ENCODE results near the gene ZNF823. TPM values are rescaled to one million over a fixed set of nuclear protein-coding genes. Genes with fewer than 3 reads are reported as not detected.

The ZNF823 gene
- total and polyA plus RNA-seq, 2 of the 4 experiments (the other 2 are of a cell fraction): 2.2 to 9.3 TPM

DNA sequence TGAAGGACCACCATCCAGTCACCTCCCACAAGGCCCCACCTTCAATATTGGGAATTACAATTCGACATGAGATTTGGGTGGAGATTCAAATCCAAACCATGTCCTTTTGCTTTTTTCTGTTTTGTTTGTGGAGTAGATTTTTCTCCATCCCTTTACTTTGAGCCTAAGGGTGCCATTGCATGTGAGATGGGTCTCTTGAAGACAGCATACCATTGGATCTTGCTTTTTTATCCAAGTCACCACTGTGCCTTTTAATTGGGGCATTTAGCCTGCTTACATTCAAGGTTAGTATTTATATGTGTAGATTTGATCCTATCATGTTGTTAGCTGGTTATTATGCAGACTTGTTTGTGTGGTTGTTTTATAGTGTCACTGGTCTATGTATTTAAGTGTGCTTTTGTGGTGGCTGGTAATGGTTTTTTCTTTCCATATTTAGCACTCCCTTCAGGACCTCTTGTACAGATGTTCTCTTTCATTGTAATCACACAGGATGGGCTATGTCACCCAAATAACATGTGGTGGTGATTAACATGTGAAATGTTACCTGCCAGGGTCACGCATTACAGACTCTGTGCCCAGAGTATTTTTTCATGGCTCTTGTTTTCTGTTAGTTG lies 58.0 kb downstream of the ZNF823 start:
- Histone ChIP-seq H3K79me1 (ENCODE audit: low read depth in 1 of 2, low read length in 2 of 2) (no peaks in the 10 kb centered on the region), H3K14ac (replicated peaks; ENCODE audit: low read depth, low read length) (no peak overlapping the region), H2AK5ac (ENCODE audit: low read depth, low read length) (no peak overlapping the region), H4K5ac (ENCODE audit: low read depth, low read length) (no peak overlapping the region), H3K9ac (ENCODE audit: low read depth, low read length) (no peak overlapping the region), H3K9me3 (ENCODE audit: control insufficient read depth, insufficient read depth, low read length) (peaks cover 43% of the 10 kb centered on the region), H3K18ac (ENCODE audit: low read depth, low read length) (no peak overlapping the region), H4K8ac (ENCODE audit: low read depth in 2 of 2, low read length in 2 of 2) (no peak overlapping the region), H3K4ac (ENCODE audit: low read depth, low read length) (no peak overlapping the region), H3K4me2 (ENCODE audit: low read depth, low read length) (no peak overlapping the region), H2BK20ac (ENCODE audit: low read depth, low read length) (no peak overlapping the region), H2BK120ac (ENCODE audit: low read depth, low read length) (no peak overlapping the region), H2AK9ac (replicated peaks; ENCODE audit: low read depth, low read length, poor library complexity) (no peak overlapping the region), H3K56ac (ENCODE audit: extremely low read depth, insufficient read depth, low read length) (no peak overlapping the region), H3K23ac (ENCODE audit: low read depth, low read length) (no peak overlapping the region), H3K36me3 (ENCODE audit: control insufficient read depth, insufficient read depth, low read length) (no peaks in the 10 kb centered on the region), H4K20me1 (ENCODE audit: insufficient read depth, low read length) (no peaks in the 10 kb centered on the region), H3K4me1 (ENCODE audit: control insufficient read depth, insufficient read depth, low read length) (no peaks in the 10 kb centered on the region), H2BK15ac (ENCODE audit: low read depth, low read length) (no peak overlapping the region), H3K27ac (ENCODE audit: insufficient read depth, low read length) (no peak overlapping the region), H4K91ac (ENCODE audit: insufficient read depth, low read depth, low read length) (no peak overlapping the region), H3K4me3 (ENCODE audit: insufficient read depth, low read depth, low read length) (no peak overlapping the region), H2AFZ (replicated peaks; ENCODE audit: low read length, poor library complexity) (no peak overlapping the region), H2BK5ac (ENCODE audit: low read depth, low read length, poor library complexity, severe bottlenecking) (no peak overlapping the region), H3K9me1 (ENCODE audit: insufficient read depth, low read length) (no peaks in the 10 kb centered on the region), H3K27me3 (ENCODE audit: control insufficient read depth, insufficient read depth, low read length) (no peaks in the 10 kb centered on the region)
- no CpG with 5 or more reads among the region's 2 CpGs for WGBS, 2 experiments (ENCODE audit: extremely low coverage in 2 of 2, insufficient read length in 1 of 2)
- in situ Hi-C loops (cut with MboI; ENCODE audit: low sequenced_read_pairs): no loop called here
- intact Hi-C loops (cut with micrococcal nuclease): no loop called here
- no TSS peak for BruUV-seq (replicated peaks)
- no peak for ATAC-seq (ENCODE audit: low read depth)
- dilution Hi-C loops (cut with HindIII; ENCODE audit: low sequenced_read_pairs, unreplicated experiment): no loop called here
- CTCF ChIA-PET: no interaction called here
- TF ChIP-seq POLR2A (IDR thresholded peaks at IDR 0.05; ENCODE audit: low read depth, low read length): no peak
- no peak for TF ChIP-seq RAD21 (IDR thresholded peaks at IDR 0.05; ENCODE audit: low read length)
- TF ChIP-seq RCOR1 (IDR thresholded peaks at IDR 0.05; ENCODE audit: insufficient replicate concordance, low read length): no peak
- TF ChIP-seq NFE2L2 (IDR thresholded peaks at IDR 0.05; ENCODE audit: low read depth, low read length): no peak
- TF ChIP-seq, protein P1, sequence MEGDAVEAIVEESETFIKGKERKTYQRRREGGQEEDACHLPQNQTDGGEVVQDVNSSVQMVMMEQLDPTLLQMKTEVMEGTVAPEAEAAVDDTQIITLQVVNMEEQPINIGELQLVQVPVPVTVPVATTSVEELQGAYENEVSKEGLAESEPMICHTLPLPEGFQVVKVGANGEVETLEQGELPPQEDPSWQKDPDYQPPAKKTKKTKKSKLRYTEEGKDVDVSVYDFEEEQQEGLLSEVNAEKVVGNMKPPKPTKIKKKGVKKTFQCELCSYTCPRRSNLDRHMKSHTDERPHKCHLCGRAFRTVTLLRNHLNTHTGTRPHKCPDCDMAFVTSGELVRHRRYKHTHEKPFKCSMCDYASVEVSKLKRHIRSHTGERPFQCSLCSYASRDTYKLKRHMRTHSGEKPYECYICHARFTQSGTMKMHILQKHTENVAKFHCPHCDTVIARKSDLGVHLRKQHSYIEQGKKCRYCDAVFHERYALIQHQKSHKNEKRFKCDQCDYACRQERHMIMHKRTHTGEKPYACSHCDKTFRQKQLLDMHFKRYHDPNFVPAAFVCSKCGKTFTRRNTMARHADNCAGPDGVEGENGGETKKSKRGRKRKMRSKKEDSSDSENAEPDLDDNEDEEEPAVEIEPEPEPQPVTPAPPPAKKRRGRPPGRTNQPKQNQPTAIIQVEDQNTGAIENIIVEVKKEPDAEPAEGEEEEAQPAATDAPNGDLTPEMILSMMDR (conservative IDR thresholded peaks at IDR 0.05; ENCODE audit: low read depth, low read length): no peak
- no peak for TF ChIP-seq CEBPB (IDR thresholded peaks at IDR 0.05; ENCODE audit: low read depth, low read length)
- TF ChIP-seq MAFK (IDR thresholded peaks at IDR 0.05; ENCODE audit: low read depth, low read length): no peak
- no peak for TF ChIP-seq USF2 (IDR thresholded peaks at IDR 0.05; ENCODE audit: low read depth, low read length)
- no peak for TF ChIP-seq MAZ (IDR thresholded peaks at IDR 0.05; ENCODE audit: borderline replicate concordance, low read depth, low read length)
- TF ChIP-seq ELK1 (IDR thresholded peaks at IDR 0.05; ENCODE audit: borderline replicate concordance, low read depth, low read length): no peak
- TF ChIP-seq RFX5 (IDR thresholded peaks at IDR 0.05; ENCODE audit: low read depth, low read length): no peak
- no peak for TF ChIP-seq BHLHE40 (IDR thresholded peaks at IDR 0.05; ENCODE audit: low read depth, low read length)
- TF ChIP-seq MXI1 (IDR thresholded peaks at IDR 0.05; ENCODE audit: borderline replicate concordance, low read depth, low read length): no peak
- TF ChIP-seq SMC3 (IDR thresholded peaks at IDR 0.05; ENCODE audit: low read depth, low read length): no peak
- TF ChIP-seq CHD1 (IDR thresholded peaks at IDR 0.05; ENCODE audit: low read depth, low read length): no peak
- TF ChIP-seq FOS (IDR thresholded peaks at IDR 0.05; ENCODE audit: low read depth, low read length): no peak
- POLR2A ChIA-PET (ENCODE audit: unreplicated experiment): no interaction called here
- DNase-seq: no peak
